Keratinocyte (primary cell): ENCODE data around the gene SF3B2. TPM values are rescaled to one million over a fixed set of nuclear protein-coding genes. Genes with fewer than 3 reads are reported as not detected.
"Not testable (repeated sequence)": the region's sequence is repeated elsewhere in the genome, so short reads cannot be mapped to it uniquely, and the experiment has no call there.

Experiments
- DNase-seq: peaks from one replicate; pipeline ENCODE4 v3.0.0-alpha.2; 2011; ENCODE audit warnings: low read depth, missing footprints, low spot score
- FAIRE-seq: peaks from 2 replicates; lab custom pipeline; 2011; peaks lifted over from hg19 to GRCh38; lab: Jason Lieb, UNC
- H2AFZ ChIP-seq: 2 replicates; pipeline ENCODE4 v1.6.0; 2012; ENCODE audit warnings: low read length, control low read depth, inconsistent platforms; ENCODE audit not compliant: control insufficient read depth
- H3K27ac ChIP-seq: 2 replicates; pipeline ENCODE4 v1.5.1; 2011; ENCODE audit warnings: low read length; ENCODE audit not compliant: control insufficient read depth, insufficient read depth
- H3K27me3 ChIP-seq: 3 replicates; pipeline ENCODE4 v1.6.0; 2011; ENCODE audit warnings: low read length; ENCODE audit not compliant: control insufficient read depth, insufficient read depth; ENCODE audit errors: extremely low read depth
- H3K36me3 ChIP-seq, 2 experiments: 2 replicates in 1 of 2; 3 replicates in 1 of 2; pipeline ENCODE4 v1.5.1; 2011; ENCODE audit warnings: low read length in 2 of 2, mild to moderate bottlenecking in 1 of 2; ENCODE audit not compliant: control insufficient read depth in 2 of 2, insufficient read depth in 2 of 2; ENCODE audit errors: extremely low read depth in 1 of 2
- H3K4me1 ChIP-seq: 3 replicates; pipeline ENCODE4 v1.5.1; 2011; ENCODE audit warnings: low read length; ENCODE audit not compliant: control insufficient read depth, insufficient read depth; ENCODE audit errors: extremely low read depth
- H3K4me2 ChIP-seq: 3 replicates; pipeline ENCODE4 v1.6.0; 2011; ENCODE audit warnings: low read depth, low read length; ENCODE audit not compliant: control insufficient read depth, insufficient read depth; ENCODE audit errors: extremely low read depth
- H3K4me3 ChIP-seq, 3 experiments: fragments of 200-600 bp in 1 of 3; sonication (generic) in 1 of 3; 2 replicates in 2 of 3; 3 replicates in 1 of 3; pipeline ENCODE4 v1.5.1; 2011 to 2016; ENCODE audit warnings: low read length in 3 of 3, mild to moderate bottlenecking in 3 of 3, control low read depth in 2 of 3, inconsistent platforms in 1 of 3, low read depth in 1 of 3, mixed read lengths in 1 of 3, mixed run types in 1 of 3, moderate library complexity in 1 of 3; ENCODE audit not compliant: control insufficient read depth in 2 of 3, insufficient read depth in 2 of 3; ENCODE audit errors: extremely low read depth in 1 of 3
- H3K79me2 ChIP-seq: 2 replicates; pipeline ENCODE4 v1.6.0; 2012; ENCODE audit warnings: low read length; ENCODE audit not compliant: control insufficient read depth, insufficient read depth
- H3K9ac ChIP-seq: 3 replicates; pipeline ENCODE4 v1.6.0; 2011; ENCODE audit warnings: low read length; ENCODE audit not compliant: control insufficient read depth, insufficient read depth; ENCODE audit errors: extremely low read depth
- H3K9me1 ChIP-seq: 3 replicates; pipeline ENCODE4 v1.6.0; 2011; ENCODE audit warnings: low read length; ENCODE audit not compliant: control insufficient read depth, insufficient read depth; ENCODE audit errors: extremely low read depth
- H3K9me3 ChIP-seq: 2 replicates; pipeline ENCODE4 v1.5.1; 2012; ENCODE audit warnings: low read depth, low read length; ENCODE audit not compliant: control insufficient read depth
- H4K20me1 ChIP-seq: 3 replicates; pipeline ENCODE4 v1.6.0; 2011; ENCODE audit warnings: low read length; ENCODE audit not compliant: control insufficient read depth, insufficient read depth; ENCODE audit errors: extremely low read depth
- EZH2 ChIP-seq: IDR thresholded peaks from one replicate; pipeline ENCODE4 v1.6.1; 2012; ENCODE audit warnings: inconsistent platforms, mild to moderate bottlenecking, low read length, moderate library complexity
- dilution Hi-C: fragments of 300-500 bp; cut with MboI; formaldehyde crosslinking; loops from one replicate; pipeline ENCODE4 v1.7.0; 2020; ENCODE audit warnings: low sequenced_read_pairs; ENCODE audit not compliant: extremely low pct_ligation_motif_present
- polyA plus RNA-seq, 5 experiments: library from polyadenylated mRNA; depleted of rRNA in 3 of 5; stranded (reverse) in 3 of 5; stranded (forward) in 1 of 5; unstranded in 1 of 5; fragments of >200 nt; gene quantifications; 1 replicate in 1 of 5; 2 replicates in 3 of 5; 3 replicates in 1 of 5; pipeline versions ENCODE4 v1.2.1 to v1.2.3, GENCODE V29; 2011 to 2012; ENCODE audit warnings: missing spikeins in 2 of 5, low read depth in 1 of 5, low replicate concordance in 1 of 5
- TF ChIP-seq, protein P1 (sequence below), 3 experiments: IDR thresholded peaks in 1 of 3; conservative IDR thresholded peaks in 1 of 3; optimal IDR thresholded peaks in 1 of 3; 2 replicates in 2 of 3; 3 replicates in 1 of 3; pipeline versions ENCODE3 to v1.5.1; 2011; ENCODE audit warnings: low read length in 3 of 3, mild to moderate bottlenecking in 3 of 3, moderate library complexity in 2 of 3, control low read depth in 1 of 3, inconsistent platforms in 1 of 3; ENCODE audit not compliant: insufficient read depth in 2 of 3; ENCODE audit errors: extremely low read depth in 1 of 3

The SF3B2 gene
- polyA plus RNA-seq, 1 donor (not counting 4 experiments of a cell fraction or from before 2014, with no cell fraction given): 73.0 TPM

DNA sequence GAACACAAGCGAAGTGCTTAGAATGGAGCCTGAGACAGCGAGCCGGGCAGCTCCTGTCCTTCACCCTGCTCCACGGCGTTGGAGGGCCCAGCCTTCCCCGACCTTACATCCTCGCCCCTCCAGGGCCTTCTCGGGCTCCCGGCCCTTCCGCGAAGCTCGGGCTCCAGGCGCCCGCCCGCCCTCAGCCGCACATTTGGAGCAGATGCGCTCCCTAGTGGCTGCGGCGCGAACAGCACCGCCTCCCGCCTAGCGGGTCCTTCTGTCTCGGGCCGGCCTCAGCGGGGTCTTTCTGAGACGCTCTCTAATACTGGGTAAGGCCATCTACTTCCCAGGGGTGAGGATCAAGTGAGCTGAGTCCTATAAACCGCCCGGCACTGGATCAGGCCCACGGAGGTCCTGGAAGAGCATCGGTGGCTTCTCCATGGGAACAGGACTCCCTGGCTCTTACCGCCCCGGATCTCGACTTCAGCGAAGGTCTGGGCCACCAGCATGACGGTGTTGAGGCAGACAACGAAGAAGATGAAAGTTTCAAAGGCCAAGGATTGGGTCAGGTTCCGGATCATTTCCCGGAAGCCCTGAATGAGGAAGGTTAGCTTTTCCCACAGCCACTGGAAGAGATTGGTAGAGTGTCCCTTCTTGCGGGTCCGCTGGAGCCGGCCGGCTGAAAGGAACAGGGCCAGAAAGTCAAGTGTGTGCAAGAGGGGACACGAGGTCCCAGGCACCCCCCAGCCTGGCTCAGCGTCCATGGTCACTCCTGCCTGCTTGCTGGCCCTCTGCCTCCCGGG lies 29.6 kb upstream of the SF3B2 start:
- DNase-seq: no peak
- dilution Hi-C loops: no loop called here
- no peaks in the 10 kb centered on the region for H3K9me3 ChIP-seq
- H4K20me1 ChIP-seq: no peaks in the 10 kb centered on the region
- peaks cover 9% of the 10 kb centered on the region for H3K27me3 ChIP-seq
- no peak overlapping the region for H3K27ac ChIP-seq
- FAIRE-seq: no peak
- H3K4me3 ChIP-seq: peak overlapping the region in 1 of 3 experiments; percentile 51
- no peak for TF ChIP-seq EZH2
- TF ChIP-seq, protein P1, sequence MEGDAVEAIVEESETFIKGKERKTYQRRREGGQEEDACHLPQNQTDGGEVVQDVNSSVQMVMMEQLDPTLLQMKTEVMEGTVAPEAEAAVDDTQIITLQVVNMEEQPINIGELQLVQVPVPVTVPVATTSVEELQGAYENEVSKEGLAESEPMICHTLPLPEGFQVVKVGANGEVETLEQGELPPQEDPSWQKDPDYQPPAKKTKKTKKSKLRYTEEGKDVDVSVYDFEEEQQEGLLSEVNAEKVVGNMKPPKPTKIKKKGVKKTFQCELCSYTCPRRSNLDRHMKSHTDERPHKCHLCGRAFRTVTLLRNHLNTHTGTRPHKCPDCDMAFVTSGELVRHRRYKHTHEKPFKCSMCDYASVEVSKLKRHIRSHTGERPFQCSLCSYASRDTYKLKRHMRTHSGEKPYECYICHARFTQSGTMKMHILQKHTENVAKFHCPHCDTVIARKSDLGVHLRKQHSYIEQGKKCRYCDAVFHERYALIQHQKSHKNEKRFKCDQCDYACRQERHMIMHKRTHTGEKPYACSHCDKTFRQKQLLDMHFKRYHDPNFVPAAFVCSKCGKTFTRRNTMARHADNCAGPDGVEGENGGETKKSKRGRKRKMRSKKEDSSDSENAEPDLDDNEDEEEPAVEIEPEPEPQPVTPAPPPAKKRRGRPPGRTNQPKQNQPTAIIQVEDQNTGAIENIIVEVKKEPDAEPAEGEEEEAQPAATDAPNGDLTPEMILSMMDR (optimal IDR thresholded peaks at IDR 0.05 in 1 of 3, IDR thresholded peaks at IDR 0.05 in 1 of 3, conservative IDR thresholded peaks at IDR 0.05 in 1 of 3; ENCODE audit: extremely low read depth in 1 of 3, insufficient read depth in 2 of 3, low read length in 3 of 3): peak; percentile 85 to 99 (median 89)
- peak overlapping the region; percentile 69 for H3K4me2 ChIP-seq
- H2AFZ ChIP-seq: peak overlapping the region; percentile 53
- H3K9me1 ChIP-seq: no peaks in the 10 kb centered on the region
- H3K9ac ChIP-seq: no peak overlapping the region
- peaks cover 11% of the 10 kb centered on the region for H3K4me1 ChIP-seq
- H3K36me3 ChIP-seq: no peaks in the 10 kb centered on the region
- no peaks in the 10 kb centered on the region for H3K79me2 ChIP-seq

DNA sequence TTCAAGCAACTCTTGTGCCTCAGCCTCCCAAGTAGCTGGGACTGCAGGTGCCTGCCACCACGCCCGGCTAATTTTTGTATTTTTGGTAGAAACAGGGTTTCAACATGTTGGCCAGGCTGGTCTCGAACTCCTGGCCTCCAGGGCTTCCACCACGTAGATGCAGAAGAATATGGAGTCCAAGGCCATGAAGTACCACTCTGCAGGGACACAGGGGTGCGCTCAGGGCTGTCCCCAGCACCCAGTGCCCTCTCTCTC lies 29.1 kb upstream of the SF3B2 start:
- H3K9ac ChIP-seq, dilution Hi-C loops, H3K4me2 ChIP-seq, H3K27me3 ChIP-seq, H2AFZ ChIP-seq, H4K20me1 ChIP-seq, FAIRE-seq, H3K36me3 ChIP-seq, H3K79me2 ChIP-seq, H3K9me3 ChIP-seq, H3K9me1 ChIP-seq, H3K27ac ChIP-seq, H3K4me3 ChIP-seq, DNase-seq: not testable (repeated sequence)
- peaks cover 11% of the 10 kb centered on the region for H3K4me1 ChIP-seq
